ENCODE measurements around the gene C12orf42.

DNA sequence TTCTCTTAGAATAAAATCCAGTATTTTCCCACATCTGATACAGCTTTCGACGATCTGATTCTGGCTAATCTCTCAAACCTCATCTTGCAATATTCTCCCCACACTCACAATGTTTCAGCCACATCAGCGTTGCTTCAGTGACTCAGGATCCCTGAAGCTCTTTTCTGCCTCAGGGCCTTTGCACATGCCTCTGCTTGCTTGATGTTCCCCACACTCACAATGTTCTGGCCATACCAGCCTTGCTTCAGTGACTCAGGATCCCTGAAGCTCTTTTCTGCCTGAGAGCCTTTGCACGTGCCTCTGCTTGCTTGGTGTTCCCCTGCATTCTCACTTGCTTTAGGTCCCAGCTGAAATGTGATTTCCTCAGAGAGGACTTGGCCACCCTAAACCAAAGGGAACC lies 2.6 kb downstream of the C12orf42 start:
- TF ChIP-seq NR1H2 (CRISPR knock-in tag; IDR thresholded peaks at IDR 0.05): no peak
- TF ChIP-seq, protein P1, sequence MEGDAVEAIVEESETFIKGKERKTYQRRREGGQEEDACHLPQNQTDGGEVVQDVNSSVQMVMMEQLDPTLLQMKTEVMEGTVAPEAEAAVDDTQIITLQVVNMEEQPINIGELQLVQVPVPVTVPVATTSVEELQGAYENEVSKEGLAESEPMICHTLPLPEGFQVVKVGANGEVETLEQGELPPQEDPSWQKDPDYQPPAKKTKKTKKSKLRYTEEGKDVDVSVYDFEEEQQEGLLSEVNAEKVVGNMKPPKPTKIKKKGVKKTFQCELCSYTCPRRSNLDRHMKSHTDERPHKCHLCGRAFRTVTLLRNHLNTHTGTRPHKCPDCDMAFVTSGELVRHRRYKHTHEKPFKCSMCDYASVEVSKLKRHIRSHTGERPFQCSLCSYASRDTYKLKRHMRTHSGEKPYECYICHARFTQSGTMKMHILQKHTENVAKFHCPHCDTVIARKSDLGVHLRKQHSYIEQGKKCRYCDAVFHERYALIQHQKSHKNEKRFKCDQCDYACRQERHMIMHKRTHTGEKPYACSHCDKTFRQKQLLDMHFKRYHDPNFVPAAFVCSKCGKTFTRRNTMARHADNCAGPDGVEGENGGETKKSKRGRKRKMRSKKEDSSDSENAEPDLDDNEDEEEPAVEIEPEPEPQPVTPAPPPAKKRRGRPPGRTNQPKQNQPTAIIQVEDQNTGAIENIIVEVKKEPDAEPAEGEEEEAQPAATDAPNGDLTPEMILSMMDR (IDR thresholded peaks at IDR 0.05): no peak
- TF ChIP-seq, protein P2, sequence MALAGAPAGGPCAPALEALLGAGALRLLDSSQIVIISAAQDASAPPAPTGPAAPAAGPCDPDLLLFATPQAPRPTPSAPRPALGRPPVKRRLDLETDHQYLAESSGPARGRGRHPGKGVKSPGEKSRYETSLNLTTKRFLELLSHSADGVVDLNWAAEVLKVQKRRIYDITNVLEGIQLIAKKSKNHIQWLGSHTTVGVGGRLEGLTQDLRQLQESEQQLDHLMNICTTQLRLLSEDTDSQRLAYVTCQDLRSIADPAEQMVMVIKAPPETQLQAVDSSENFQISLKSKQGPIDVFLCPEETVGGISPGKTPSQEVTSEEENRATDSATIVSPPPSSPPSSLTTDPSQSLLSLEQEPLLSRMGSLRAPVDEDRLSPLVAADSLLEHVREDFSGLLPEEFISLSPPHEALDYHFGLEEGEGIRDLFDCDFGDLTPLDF (CRISPR knock-in tag; IDR thresholded peaks at IDR 0.05): no peak
- no peak for TF ChIP-seq FOXK1 (CRISPR knock-in tag; IDR thresholded peaks at IDR 0.05)
